Neuronal stem cell (in vitro differentiated cells): ENCODE results near the gene HPGDS.

Source experiments
- DNase-seq: peaks from one replicate; pipeline ENCODE4 v3.0.0-alpha.2; 2013; ENCODE audit warnings: low spot score
- H2AFZ ChIP-seq: one replicate; pipeline ENCODE4 v1.6.1; 2013; ENCODE audit warnings: mild to moderate bottlenecking, low read length, inconsistent platforms
- H2AK5ac ChIP-seq: 2 replicates; pipeline ENCODE4 v1.6.1; 2013; ENCODE audit warnings: low read depth, mild to moderate bottlenecking, inconsistent platforms, low read length, moderate library complexity, mixed read lengths
- H2BK120ac ChIP-seq: 2 replicates; pipeline ENCODE4 v1.6.1; 2013; ENCODE audit warnings: low read depth, mild to moderate bottlenecking, inconsistent platforms, low read length, moderate library complexity, mixed read lengths
- H2BK12ac ChIP-seq: one replicate; pipeline ENCODE4 v1.6.1; 2013; ENCODE audit warnings: low read length, inconsistent platforms
- H2BK15ac ChIP-seq: 2 replicates; pipeline ENCODE4 v1.6.1; 2013; ENCODE audit warnings: mild to moderate bottlenecking, low read length, inconsistent platforms, mixed read lengths
- H2BK5ac ChIP-seq: one replicate; pipeline ENCODE4 v1.6.1; 2013; ENCODE audit warnings: inconsistent platforms, mild to moderate bottlenecking, low read length, moderate library complexity
- H3K14ac ChIP-seq: one replicate; pipeline ENCODE4 v1.6.1; 2013; ENCODE audit warnings: low read length, inconsistent platforms
- H3K18ac ChIP-seq: 2 replicates; pipeline ENCODE4 v1.6.1; 2013; ENCODE audit warnings: low read length, inconsistent platforms
- H3K23ac ChIP-seq: 2 replicates; pipeline ENCODE4 v1.6.1; 2013; ENCODE audit warnings: low read depth, mild to moderate bottlenecking, mixed read lengths, low read length, inconsistent platforms; ENCODE audit not compliant: poor library complexity
- H3K27ac ChIP-seq: replicated peaks from 3 replicates; pipeline ENCODE4 v1.5.1; 2013; ENCODE audit warnings: low read length, inconsistent platforms
- H3K27me3 ChIP-seq, 3 experiments: 2 replicates each; pipeline ENCODE4 v1.6.1; 2013; ENCODE audit warnings: low read length in 3 of 3, mild to moderate bottlenecking in 2 of 3, inconsistent platforms in 1 of 3, low read depth in 1 of 3, mixed read lengths in 1 of 3, moderate library complexity in 1 of 3; ENCODE audit not compliant: control insufficient read depth in 3 of 3, insufficient read depth in 3 of 3
- H3K36me3 ChIP-seq, 2 donors: replicated peaks in 1 of 2; 2 replicates each; pipeline ENCODE4 v1.6.1; 2013; ENCODE audit warnings: low read length in 2 of 2; ENCODE audit not compliant: control insufficient read depth in 2 of 2, insufficient read depth in 2 of 2
- H3K4ac ChIP-seq: 2 replicates; pipeline ENCODE4 v1.6.1; 2013; ENCODE audit warnings: inconsistent platforms, mild to moderate bottlenecking, low read length, moderate library complexity
- H3K4me1 ChIP-seq, 2 donors: 1 replicate in 1 of 2; 2 replicates in 1 of 2; pipeline ENCODE4 v1.6.1; 2013; ENCODE audit warnings: low read length in 2 of 2, low read depth in 1 of 2; ENCODE audit not compliant: control insufficient read depth in 2 of 2, insufficient read depth in 1 of 2
- H3K4me2 ChIP-seq: one replicate; pipeline ENCODE4 v1.6.1; 2013; ENCODE audit warnings: mild to moderate bottlenecking, low read length, inconsistent platforms; ENCODE audit not compliant: insufficient read depth, poor library complexity, severe bottlenecking
- H3K4me3 ChIP-seq, 2 donors: 2 replicates each; pipeline ENCODE4 v1.5.1; 2013; ENCODE audit warnings: low read length in 2 of 2, mild to moderate bottlenecking in 2 of 2, inconsistent platforms in 1 of 2, moderate library complexity in 1 of 2
- H3K79me1 ChIP-seq: one replicate; pipeline ENCODE4 v1.6.1; 2013; ENCODE audit warnings: low read depth, mild to moderate bottlenecking, inconsistent platforms, low read length, moderate library complexity
- H3K9ac ChIP-seq: one replicate; pipeline ENCODE4 v1.6.1; 2013; ENCODE audit warnings: mild to moderate bottlenecking, low read depth, low read length, inconsistent platforms; ENCODE audit not compliant: poor library complexity
- H3K9me3 ChIP-seq, 2 donors: replicated peaks in 1 of 2; 2 replicates each; pipeline versions ENCODE3 to v1.6.1; 2013; ENCODE audit warnings: low read length in 2 of 2, mild to moderate bottlenecking in 2 of 2, inconsistent platforms in 1 of 2, low read depth in 1 of 2, mixed read lengths in 1 of 2, moderate library complexity in 1 of 2; ENCODE audit not compliant: control insufficient read depth in 2 of 2, insufficient read depth in 1 of 2
- H4K8ac ChIP-seq: one replicate; pipeline ENCODE4 v1.6.1; 2013; ENCODE audit warnings: low read depth, mild to moderate bottlenecking, inconsistent platforms, low read length, moderate library complexity
- H4K91ac ChIP-seq: one replicate; pipeline ENCODE4 v1.6.1; 2013; ENCODE audit warnings: low read length, low read depth, mild to moderate bottlenecking, inconsistent platforms; ENCODE audit not compliant: poor library complexity
- WGBS, 2 donors: extraction: QIAGEN DNeasy Blood & Tissue Kit; methylation state at CpG; one replicate each; pipeline ENCODE4 v1.1.7; 2013; ENCODE audit warnings: missing lambda C conversion rate in 2 of 2, mixed read lengths in 1 of 2; ENCODE audit not compliant: insufficient read length in 2 of 2, insufficient replicate concordance in 1 of 2; ENCODE audit errors: extremely low coverage in 2 of 2; 5-methylcytosine and 5-hydroxymethylcytosine counted together

HPGDS gene

DNA sequence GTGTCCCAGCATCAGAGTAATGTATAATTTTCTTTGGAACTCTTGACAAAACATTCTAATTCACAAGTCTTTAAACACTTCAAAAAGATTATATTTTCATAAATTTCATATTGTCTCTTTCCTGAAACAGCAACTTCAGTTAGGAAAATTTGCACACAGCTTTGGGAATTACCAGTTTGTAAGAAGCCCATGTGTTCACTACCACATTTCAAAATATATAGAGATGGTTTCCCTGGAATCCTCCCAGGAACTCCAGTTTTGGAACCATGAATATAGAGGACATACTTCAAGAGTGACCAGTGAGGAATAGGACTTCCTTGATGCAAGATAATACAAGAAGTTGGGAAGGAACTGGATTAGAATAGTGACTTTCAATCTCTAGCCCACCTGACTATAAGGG is 28.7 kb upstream of the HPGDS start:
- Histone ChIP-seq H3K27ac (no peak overlapping the region), H2BK5ac (no peak overlapping the region), H2BK12ac (no peak overlapping the region), H3K18ac (no peak overlapping the region), H3K36me3 (no peaks in the 10 kb centered on the region), H2AFZ (no peak overlapping the region), H2BK15ac (no peak overlapping the region), H3K4ac (no peak overlapping the region), H3K23ac (no peak overlapping the region), H2AK5ac (no peak overlapping the region), H3K4me1 (no peaks in the 10 kb centered on the region), H3K14ac (no peak overlapping the region), H3K9ac (no peak overlapping the region), H3K27me3 (peaks cover 0 to 3% (median 0%) of the 10 kb centered on the region in 3 experiments), H4K91ac (no peak overlapping the region), H4K8ac (no peak overlapping the region), H3K4me2 (no peak overlapping the region), H3K9me3 (peaks cover 0 to 5% of the 10 kb centered on the region in 2 donors), H3K79me1 (no peaks in the 10 kb centered on the region), H3K4me3 (no peak overlapping the region), H2BK120ac (no peak overlapping the region)
- DNase-seq = no peak

DNA sequence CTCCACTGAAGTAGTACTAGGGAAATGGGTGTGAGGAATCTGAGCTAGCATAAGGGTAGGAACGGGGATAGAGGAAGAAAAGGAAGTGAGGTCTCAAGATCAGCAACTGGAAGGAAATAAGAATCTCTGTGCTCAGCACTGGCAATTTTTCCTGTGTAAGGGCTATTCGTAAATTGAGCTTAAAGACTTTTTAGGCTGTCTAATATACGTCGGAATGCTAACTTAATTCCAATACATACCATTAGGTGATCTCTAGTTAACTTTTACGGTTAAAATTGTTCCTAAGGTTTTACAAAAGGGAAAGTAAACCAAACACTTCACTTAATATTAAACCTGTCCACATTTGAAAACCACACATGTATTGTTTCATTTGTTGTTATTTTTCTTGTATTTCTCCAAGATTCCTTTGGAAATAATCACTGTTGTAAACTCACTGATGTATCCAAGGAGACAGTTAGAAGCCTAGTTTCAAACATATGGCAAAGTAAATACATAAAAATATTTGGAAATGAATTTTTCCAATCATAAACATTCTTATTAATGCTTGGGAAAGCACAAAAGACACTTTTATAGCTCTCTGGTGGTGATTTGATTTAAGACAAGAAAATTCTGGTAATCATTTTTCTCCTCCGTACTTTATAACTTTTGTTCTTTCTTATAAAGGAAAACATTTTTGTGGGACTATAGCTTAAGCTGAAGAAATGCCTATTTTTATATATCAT is 28.1 kb upstream of the HPGDS start:
- Histone ChIP-seq H2BK15ac (no peak overlapping the region), H3K14ac (no peak overlapping the region), H3K4me1 (no peaks in the 10 kb centered on the region), H2BK12ac (no peak overlapping the region), H3K23ac (no peak overlapping the region), H3K18ac (no peak overlapping the region), H3K36me3 (no peaks in the 10 kb centered on the region), H3K27me3 (peaks cover 0 to 3% (median 0%) of the 10 kb centered on the region in 3 experiments), H3K79me1 (no peaks in the 10 kb centered on the region), H4K91ac (no peak overlapping the region), H3K9ac (no peak overlapping the region), H3K4me2 (no peak overlapping the region), H2BK5ac (no peak overlapping the region), H2AK5ac (no peak overlapping the region), H3K27ac (no peak overlapping the region), H3K4me3 (no peak overlapping the region), H3K4ac (no peak overlapping the region), H2BK120ac (no peak overlapping the region), H2AFZ (no peak overlapping the region), H4K8ac (no peak overlapping the region), H3K9me3 (peaks cover 0 to 5% of the 10 kb centered on the region in 2 donors)
- no peak for DNase-seq
- no CpG with 5 or more reads among the region's 6 CpGs for WGBS, 2 donors

GRCh38 chr4:94369046-94369445 is 26.4 kb upstream of the HPGDS start:
- Histone ChIP-seq H2BK5ac (no peak overlapping the region), H3K4me3 (no peak overlapping the region), H3K23ac (no peak overlapping the region), H2BK12ac (no peak overlapping the region), H3K36me3 (no peaks in the 10 kb centered on the region), H3K4ac (no peak overlapping the region), H3K27ac (no peak overlapping the region), H4K8ac (no peak overlapping the region), H2BK120ac (no peak overlapping the region), H3K4me1 (no peaks in the 10 kb centered on the region), H3K14ac (no peak overlapping the region), H2AFZ (no peak overlapping the region), H2BK15ac (no peak overlapping the region), H3K27me3 (peaks cover 0 to 4% (median 3%) of the 10 kb centered on the region in 3 experiments), H2AK5ac (no peak overlapping the region), H3K4me2 (no peak overlapping the region), H3K9me3 (peaks cover 0 to 5% of the 10 kb centered on the region in 2 donors), H3K79me1 (no peaks in the 10 kb centered on the region), H3K9ac (no peak overlapping the region), H4K91ac (no peak overlapping the region), H3K18ac (no peak overlapping the region)
- WGBS, 2 donors = no CpG with 5 or more reads among the region's 2 CpGs
- DNase-seq = no peak

- no CpG with 5 or more reads among the region's 1 CpG for WGBS, 2 donors
- Histone ChIP-seq H2BK15ac (no peak overlapping the region), H2AFZ (no peak overlapping the region), H3K23ac (no peak overlapping the region), H4K91ac (no peak overlapping the region), H3K4me2 (no peak overlapping the region), H2BK5ac (no peak overlapping the region), H3K27me3 (peaks cover 0 to 4% (median 3%) of the 10 kb centered on the region in 3 experiments), H3K4me3 (no peak overlapping the region), H3K4me1 (no peaks in the 10 kb centered on the region), H3K9ac (no peak overlapping the region), H4K8ac (no peak overlapping the region), H2BK12ac (no peak overlapping the region), H3K18ac (no peak overlapping the region), H3K79me1 (no peaks in the 10 kb centered on the region), H3K27ac (no peak overlapping the region), H3K14ac (no peak overlapping the region), H3K4ac (no peak overlapping the region), H3K36me3 (no peaks in the 10 kb centered on the region), H2BK120ac (no peak overlapping the region), H3K9me3 (peaks cover 0 to 5% of the 10 kb centered on the region in 2 donors), H2AK5ac (no peak overlapping the region)
- no peak for DNase-seq
Observed at GRCh38 chr4:94368459-94368858, 25.8 kb upstream of the HPGDS start.
